NCI-H2107 (cell line): ENCODE results near the gene OR10H4.
"Not testable (repeated sequence)": the region's sequence is repeated elsewhere in the genome, so short reads cannot be mapped to it uniquely, and the experiment has no call there.

ENCODE experiments used
- DNase-seq: peaks from one replicate; lab custom pipeline; 2025; lab: John Stamatoyannopoulos, UW

Gene OR10H4

DNA sequence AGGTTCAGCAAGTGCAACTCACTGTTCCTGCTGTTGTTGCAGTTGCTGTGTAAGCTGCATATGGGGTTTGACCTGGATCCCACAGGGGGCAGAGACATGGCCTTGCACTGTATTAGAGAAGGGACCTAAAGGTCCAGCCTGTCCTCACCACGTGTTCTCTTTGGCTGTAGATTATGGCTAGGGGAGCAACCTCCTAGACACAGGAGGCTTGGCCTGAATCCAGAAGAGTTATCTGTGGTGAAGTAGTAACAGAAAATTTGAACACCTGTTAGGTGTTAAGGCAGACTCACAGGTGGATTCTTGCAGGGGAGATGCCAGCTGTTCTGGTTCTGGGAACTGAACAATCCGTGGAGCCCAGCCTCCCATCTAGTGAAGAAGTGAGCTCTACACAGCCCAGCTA is 11.0 kb upstream of the OR10H4 start:
- no peak for DNase-seq

DNA sequence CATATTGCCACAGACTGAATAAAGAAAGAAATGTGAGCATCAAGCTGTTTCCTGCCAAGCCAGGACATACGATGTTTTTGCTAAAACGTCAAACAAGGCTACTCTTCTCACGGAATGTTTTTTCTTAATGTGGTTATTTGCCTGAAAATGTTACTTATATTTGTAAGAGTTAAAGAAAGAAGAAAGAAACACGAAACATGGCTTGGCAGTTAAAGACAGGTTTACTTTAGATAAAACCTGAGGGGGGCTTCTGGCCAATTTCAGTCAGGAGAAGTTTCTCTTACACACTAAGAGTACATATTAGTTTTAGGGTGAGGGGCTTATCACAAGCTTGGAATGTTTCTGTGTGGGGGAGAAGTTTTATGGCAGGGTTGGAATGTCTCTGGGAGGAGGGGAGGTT is 4.4 kb upstream of the OR10H4 start:
- DNase-seq = no peak

DNA sequence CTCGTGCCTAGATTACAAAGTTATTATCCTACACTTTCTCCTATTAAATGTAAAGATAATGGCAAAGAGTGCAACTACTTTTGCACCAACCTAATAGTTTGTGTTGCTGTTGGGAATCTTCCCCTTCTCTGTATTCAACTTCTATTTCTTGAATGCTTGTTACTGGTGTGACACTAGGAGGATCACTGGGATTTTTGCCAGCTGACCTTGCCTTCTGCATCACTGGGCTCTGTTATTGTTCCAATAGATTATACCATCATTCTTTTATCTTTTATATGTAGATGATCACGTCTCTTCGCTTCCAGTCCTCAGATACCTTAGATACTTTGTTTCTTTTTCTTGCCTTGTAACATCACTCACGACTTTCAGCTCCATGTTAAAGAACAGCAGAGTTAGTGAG is 3.5 kb upstream of the OR10H4 start:
- DNase-seq = no peak

DNA sequence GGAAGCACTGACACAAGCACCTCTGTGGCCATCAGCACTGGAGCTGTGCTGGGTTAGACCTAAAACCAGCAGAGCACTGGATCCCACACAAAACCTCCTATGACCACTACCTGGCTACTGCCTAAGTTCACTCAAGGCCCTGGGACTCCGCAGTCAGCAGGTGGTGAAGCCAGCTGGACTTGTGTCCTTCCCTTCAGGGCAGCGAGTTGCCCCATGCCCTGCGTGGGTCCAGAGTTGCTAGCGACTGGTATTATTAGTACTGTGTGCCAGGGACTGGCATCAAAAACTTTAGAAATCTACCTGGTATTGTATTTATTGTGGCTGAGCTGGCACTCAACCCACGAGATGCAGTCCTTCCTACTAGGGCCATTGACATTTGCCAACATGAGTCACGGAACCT is 6.0 kb downstream of the OR10H4 start:
- no peak for DNase-seq

DNA sequence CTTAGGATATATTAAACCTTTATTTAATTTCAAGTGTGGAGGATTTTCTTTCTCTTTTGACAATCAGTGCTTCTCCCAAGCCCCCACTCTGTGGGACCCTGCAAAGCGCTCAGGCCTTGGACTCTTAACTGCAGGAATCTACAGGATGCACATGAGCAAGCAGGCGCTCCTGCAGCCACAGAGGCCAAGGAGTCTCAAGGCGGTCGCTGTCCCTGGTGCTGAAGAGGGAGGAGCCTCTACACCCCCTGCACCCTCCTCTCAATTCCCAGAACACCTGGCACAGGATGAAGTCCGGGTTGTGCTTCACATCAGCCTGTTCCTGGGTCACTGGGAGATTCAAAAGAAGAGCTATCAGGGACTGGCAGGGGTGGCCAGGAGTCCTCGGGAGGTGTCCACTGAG is 13.5 kb downstream of the OR10H4 start:
- no peak for DNase-seq

DNA sequence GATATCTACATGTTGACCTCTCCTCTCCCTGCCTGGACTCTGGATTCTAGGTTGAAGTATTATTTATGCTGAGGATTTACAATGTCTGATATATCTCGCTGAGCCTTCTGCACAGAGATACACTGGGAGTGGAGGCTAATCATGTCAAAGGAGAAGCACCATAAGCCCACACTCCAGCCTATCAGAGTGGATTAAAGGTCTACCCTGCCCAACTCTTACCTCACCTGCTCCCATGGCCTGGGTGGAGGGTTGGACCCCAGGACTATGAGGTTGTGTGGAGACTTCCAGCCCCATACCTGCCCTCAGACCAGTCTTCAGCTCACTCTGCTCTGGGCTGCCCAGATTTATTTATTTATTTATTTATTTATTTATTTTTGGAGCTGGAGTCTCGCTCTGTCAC is 15.4 kb downstream of the OR10H4 start:
- no peak for DNase-seq

DNA sequence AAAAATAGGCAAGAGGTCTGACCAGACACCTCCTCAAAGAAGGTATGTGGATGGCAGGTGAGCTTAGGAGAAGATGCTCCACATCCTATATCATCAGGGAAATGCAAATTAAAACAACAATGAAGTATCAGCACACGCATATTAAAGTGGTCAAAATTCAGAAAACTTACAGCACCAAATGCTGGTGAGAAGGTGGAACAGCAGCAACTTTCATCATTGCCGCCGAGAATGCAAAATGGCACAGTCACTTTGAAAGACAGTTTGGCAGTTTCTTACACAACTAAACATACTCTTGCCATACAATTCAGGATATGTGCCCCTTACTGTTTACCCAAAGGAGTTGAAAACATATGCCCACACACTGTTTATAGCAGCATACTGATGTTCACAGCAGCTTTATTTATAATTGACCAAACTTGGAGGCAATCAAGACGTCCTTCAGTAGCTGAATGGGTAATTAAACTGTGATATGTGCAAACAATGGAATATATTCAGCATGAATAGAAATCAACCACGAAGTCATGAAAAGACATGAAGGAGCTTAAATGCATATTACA is 22.5 kb downstream of the OR10H4 start:
- no peak for DNase-seq

DNA sequence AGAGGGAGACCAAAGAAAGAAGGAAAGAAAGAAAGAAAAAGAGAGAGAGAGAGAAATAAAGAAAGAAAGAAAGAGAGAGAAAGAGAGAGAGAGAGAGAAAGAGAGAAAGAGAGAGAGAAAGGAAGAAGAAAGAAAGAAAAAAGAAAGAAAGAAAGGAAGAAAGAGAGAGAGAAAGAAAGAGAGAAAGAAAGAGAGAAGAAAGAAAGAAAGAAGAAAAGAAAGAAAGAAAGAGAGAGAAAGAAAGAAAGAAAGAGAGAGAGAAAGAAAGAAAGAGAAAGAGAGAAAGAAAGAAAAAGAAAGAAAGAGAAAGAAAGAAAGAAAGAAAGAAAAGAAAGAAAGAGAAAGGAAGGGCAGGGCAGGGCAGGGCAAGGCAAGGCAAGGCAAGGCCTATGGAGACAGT is 23.2 kb downstream of the OR10H4 start:
- DNase-seq = not testable (repeated sequence)

DNA sequence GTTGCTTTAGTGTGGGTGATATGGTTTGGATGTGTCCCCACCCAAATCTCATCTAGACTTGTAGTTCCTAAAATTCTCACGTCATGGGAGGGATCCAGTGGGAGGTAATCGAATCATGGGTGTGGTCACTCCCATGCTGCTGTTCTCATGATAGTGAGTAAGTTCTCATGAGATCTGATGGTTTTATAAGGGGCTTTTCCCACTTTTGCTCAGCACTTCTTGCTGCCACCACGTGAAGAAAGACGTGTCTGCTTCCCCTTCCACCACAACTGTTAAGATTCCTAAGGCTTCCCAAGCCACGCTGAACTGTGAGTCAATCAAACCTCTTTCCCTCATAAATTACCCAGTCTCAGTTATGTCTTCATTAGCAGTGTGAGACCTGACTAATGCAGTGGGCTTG is 26.0 kb downstream of the OR10H4 start:
- no peak for DNase-seq

DNA sequence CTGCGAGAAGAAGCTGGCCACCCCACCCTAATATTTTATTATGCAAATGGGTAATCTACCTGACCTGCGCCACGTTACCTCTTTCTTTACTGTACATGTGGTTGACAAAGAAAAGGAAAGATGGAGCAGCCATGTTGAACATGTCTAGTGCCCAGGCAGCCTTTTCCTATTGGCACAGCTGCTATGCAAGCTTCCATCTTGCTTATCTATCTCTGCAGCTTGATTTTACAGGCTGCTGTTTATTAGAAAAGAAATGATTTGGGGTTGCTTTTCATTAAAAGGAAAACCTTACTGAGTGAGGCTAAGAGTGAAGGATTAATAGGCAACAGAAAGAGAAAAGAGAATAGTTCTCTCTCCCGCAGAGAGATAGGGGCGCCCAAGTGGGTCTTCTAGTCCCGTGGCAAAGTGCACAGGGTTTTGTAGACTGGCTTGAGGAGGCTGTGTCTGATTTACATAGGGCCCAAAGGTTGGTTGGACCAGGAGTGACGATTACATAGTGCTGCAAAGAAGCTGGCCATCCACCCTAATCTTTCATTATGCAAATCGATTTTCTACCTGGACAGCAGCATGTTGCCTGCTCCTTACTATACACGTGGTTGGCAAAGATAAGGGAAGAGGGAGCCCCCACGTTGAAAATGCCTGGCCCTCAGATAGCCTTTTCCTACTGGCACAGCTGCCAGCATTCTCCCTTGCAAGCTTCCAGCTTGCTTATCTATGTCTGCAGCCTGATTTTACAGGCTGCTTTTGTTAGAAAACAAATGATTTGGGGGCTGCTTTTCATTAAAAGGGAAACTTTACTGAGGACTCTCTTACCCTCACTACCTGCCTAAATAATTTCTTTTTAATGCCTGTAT is 28.3 kb downstream of the OR10H4 start:
- no peak for DNase-seq

DNA sequence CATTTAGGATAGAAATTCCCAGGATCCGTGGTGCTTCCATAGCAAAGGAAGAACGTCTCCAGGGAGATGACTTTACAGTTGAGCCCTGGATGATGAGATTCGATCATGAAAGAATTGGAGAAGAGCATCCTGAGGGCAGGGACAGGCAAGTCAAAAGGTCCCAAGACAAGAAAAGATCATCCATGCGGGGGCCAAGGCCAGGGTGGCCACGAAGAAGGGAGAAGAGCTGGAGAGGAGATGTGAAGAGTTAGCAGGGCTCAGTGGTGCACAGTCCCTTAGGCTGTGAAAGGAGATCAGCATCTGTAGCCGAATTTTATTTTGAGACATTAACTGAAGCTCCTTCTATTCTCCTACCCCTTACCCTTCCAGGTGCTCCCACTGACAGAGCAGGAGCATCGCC is 28.9 kb downstream of the OR10H4 start:
- DNase-seq = no peak

DNA sequence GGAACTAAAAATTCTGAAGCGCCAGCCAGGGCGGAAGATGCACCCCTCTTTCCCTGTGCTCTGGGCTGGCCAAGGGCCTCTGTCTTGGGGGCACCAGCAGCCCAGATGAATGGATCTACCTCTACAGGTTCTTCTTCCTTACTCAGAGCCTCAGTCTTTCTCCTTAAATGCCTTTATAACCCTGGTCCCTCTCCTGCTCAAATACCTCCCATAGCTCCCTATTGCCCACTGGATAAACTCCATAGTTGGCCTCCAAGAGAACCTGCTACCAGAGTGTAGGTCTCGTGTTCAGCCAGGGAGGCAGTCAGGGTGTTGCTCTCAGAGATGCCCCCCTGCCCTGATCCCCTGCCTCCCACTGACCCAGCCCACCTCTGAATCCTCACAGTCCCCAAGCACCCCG is 30.5 kb downstream of the OR10H4 start:
- DNase-seq = no peak

DNA sequence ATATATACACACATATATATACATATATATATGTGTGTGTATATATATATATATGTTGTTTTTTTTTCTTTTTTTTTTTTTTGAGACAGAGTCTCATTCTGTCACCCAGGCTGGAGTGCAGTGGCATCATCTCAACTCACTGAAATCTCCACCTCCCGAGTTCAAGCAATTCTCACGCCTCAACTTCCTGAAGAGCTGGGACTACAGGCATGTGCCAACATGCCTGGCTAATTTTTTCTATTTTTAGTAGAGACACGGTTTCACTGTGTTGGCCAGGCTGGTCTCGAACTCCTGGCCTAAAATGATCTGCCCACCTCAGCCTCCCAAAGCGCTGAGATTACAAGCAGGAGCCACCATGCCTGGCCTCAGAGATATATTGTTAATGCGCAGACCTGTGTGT is 37.0 kb downstream of the OR10H4 start:
- DNase-seq = not testable (repeated sequence)

DNA sequence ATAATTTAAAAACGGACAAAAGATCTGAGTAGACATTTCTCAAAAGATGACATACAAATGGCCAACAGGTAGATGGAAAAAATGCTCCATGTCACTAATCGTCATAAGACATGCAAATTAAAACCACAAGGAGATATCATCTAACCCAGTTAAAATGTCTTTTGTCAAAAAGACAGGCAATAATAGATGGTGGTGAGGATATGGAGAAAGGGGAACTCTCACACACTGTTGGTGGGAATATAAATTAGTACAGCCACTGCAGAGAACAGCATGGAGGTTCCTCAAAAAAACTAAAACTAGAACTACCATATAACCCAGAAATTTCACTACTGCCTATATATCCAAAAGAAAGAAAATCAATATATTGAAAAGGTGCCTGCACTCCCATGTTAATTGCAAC is 37.9 kb downstream of the OR10H4 start:
- no peak for DNase-seq

DNA sequence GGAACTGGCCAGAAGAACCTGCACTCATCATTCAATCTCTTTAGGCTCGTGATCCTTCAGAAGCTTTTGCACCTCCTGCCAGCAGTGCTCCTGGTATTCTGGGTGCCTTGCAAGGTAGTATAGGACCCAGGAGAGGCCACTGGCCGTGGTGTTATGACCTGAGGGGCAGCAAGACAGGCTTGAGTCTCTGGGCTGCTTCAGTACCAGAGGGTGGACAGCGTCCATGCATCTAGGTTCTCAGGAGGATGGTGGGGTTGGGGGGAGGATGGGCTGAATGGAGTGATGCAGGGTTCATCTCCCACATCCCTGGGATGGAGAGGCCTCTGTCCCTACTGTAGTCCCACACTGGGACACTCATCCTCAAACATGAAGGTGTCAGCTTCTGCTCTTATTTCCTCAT is 41.1 kb downstream of the OR10H4 start:
- no peak for DNase-seq

DNA sequence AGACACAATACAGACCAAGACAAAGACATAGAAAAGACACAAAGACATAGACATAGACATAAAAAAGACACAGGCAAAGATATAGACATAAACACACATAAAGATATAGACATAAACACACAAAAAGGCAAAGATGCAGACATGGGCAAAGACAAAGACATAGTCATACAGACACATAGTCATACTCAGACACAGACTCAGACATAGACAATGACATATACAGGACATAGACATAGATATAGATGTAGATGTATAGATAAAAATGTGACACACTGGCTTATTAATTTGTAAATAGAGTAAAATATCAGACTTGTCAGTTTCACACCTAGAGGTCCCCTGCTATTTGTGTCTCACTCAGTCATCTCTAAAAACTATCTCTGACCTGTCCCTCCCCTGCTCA is 42.8 kb downstream of the OR10H4 start:
- DNase-seq = no peak

DNA sequence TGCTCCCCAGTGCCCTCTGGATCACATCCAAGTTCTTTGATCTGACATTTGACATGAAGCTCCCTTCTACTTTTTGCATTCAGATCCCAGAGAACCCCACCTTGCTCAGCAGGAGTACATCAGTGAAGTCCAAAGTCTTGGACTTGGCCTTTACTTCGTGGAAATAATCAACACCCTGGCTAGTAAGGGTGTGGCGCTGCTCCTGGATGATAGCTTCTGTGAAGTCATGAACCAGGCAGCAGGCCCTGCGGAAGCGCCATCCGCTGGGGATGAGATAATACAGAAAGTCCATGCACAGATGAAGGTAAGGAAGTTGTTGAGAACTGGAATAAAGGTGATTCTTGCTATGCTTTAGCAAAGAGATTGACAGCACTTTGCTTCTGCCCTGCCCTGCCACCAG is 43.2 kb downstream of the OR10H4 start:
- DNase-seq = no peak

DNA sequence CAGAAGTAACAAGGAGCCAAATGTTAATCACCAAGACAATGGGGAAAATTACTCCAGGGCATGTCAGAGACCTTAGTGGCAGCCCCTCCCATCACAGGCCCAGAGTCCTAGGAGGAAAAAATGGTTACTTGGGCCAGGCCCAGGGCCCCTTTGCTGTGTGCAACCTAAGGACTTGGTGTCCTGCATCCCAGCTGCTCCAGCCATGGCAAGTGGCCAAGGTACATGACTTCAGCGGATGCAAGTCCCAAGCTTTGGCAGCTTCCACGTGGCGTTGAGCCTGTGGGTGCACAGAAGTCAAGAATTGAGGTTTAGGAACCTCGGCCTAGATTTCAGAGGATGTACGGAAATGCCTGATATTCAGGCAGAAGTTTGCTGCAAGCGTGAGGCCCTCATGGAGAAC is 46.7 kb downstream of the OR10H4 start:
- no peak for DNase-seq

DNA sequence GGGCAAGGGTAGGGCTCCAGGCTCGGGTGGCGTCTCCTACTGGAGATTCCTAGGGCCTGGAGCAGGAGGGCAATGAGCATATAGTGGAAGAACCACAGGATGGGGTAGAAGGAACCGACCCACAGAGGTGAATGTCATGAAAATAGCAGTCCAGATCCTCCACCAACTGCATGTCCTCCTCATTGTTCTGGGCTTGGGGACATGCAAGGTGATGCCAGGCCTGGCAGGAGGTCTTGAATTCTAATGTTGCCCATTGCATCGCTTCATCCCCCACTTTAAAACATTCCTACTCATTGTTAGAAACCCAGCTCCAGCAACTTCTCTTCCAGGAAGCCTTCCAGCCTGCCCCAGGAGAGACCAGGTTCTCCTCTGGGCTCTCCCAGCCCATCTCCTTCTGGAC is 49.4 kb downstream of the OR10H4 start:
- no peak for DNase-seq
